Loucy (cell line): ENCODE measurements around the gene FRMD1.

Source experiments
- H2AFZ ChIP-seq: fragments of 200-600 bp; sonication (generic); 2 replicates; pipeline ENCODE4 v1.6.0; 2016; ENCODE audit warnings: antibody characterized with exemption, mild to moderate bottlenecking, low read length, moderate library complexity
- H3F3A ChIP-seq: fragments of 200-600 bp; 2 replicates; pipeline ENCODE4 v1.6.0; 2016; ENCODE audit warnings: antibody characterized with exemption, low read depth, mild to moderate bottlenecking
- H3K27me3 ChIP-seq: fragments of 200-600 bp; sonication (generic); 2 replicates; pipeline ENCODE4 v1.6.1; 2014; ENCODE audit warnings: low read length, mild to moderate bottlenecking; ENCODE audit not compliant: insufficient read depth, poor library complexity, severe bottlenecking
- H3K36me3 ChIP-seq: fragments of 200-600 bp; sonication (generic); 2 replicates; pipeline ENCODE4 v1.6.1; 2016; ENCODE audit warnings: low read length; ENCODE audit not compliant: insufficient read depth
- H3K4me1 ChIP-seq: fragments of 200-600 bp; sonication (generic); 2 replicates; pipeline ENCODE4 v1.5.1; 2014; ENCODE audit warnings: low read length, mild to moderate bottlenecking; ENCODE audit not compliant: insufficient read depth, poor library complexity, severe bottlenecking
- H3K4me2 ChIP-seq: fragments of 200-600 bp; sonication (generic); 2 replicates; pipeline ENCODE4 v1.6.0; 2014; ENCODE audit warnings: antibody characterized with exemption, low read length, low read depth, mild to moderate bottlenecking; ENCODE audit not compliant: poor library complexity, severe bottlenecking
- H3K4me3 ChIP-seq: fragments of 200-600 bp; sonication (generic); 2 replicates; pipeline ENCODE4 v1.5.1; 2014; ENCODE audit warnings: low read length, mild to moderate bottlenecking, mixed read lengths; ENCODE audit not compliant: poor library complexity, severe bottlenecking
- H3K79me2 ChIP-seq: fragments of 200-600 bp; sonication (generic); 2 replicates; pipeline ENCODE4 v1.6.1; 2014; ENCODE audit warnings: low read length; ENCODE audit not compliant: insufficient read depth
- H3K9ac ChIP-seq: fragments of 200-600 bp; sonication (generic); 2 replicates; pipeline ENCODE4 v1.6.0; 2014; ENCODE audit warnings: mild to moderate bottlenecking, low read depth, low read length, moderate library complexity; ENCODE audit not compliant: poor library complexity, severe bottlenecking
- H3K9me2 ChIP-seq: fragments of 200-600 bp; sonication (generic); replicated peaks from 2 replicates; pipeline ENCODE4 v1.6.1; 2016; ENCODE audit warnings: low read depth, low read length, mixed read lengths
- H3K9me3 ChIP-seq: fragments of 200-600 bp; sonication (generic); 2 replicates; pipeline ENCODE4 v1.6.1; 2014; ENCODE audit warnings: mild to moderate bottlenecking, antibody characterized with exemption, low read length, low read depth; ENCODE audit not compliant: insufficient read depth
- H4K20me1 ChIP-seq: fragments of 200-600 bp; sonication (generic); 2 replicates; pipeline ENCODE4 v1.6.0; 2014; ENCODE audit warnings: antibody characterized with exemption, low read length, mild to moderate bottlenecking; ENCODE audit not compliant: insufficient read depth, poor library complexity, severe bottlenecking
- EZH2phosphoT487 ChIP-seq: fragments of 200-600 bp; IDR thresholded peaks from 2 replicates; pipeline ENCODE4 v1.6.1; 2018; ENCODE audit warnings: antibody characterized with exemption, mild to moderate bottlenecking, moderate library complexity, borderline replicate concordance
- TF ChIP-seq, protein P1 (sequence below): fragments of 200-600 bp; sonication (generic); conservative IDR thresholded peaks from 2 replicates; pipeline ENCODE4 v1.5.1; 2014; ENCODE audit warnings: mild to moderate bottlenecking, antibody characterized with exemption, low read length

FRMD1 gene

DNA sequence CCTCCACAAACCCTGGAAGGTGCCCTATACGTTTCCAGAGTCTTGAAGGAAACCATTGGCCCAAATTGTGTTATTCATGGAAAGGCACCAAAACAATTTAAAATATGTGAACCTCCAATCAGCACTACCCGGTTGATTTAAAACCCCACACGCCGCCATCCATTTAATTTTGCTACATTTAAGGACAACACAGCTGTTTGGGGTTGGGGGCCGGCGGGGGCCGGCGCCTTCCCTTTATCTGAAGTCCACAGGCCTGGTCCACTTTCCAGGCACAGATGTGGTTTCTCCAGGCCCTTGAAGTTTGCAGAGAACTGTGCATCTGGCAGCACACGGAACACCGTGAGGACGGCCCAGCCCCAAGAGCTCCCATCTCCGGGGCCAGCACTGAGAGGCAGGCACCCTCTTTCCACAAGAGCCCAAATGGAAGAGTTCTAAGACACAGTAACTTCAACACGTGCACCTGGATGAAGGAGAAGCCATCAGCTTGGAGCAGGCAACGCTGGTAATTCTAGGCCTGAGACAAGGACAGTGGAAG, 16.8 kb upstream of the FRMD1 start:
- Histone ChIP-seq H2AFZ (no peak overlapping the region), H3K27me3 (no peaks in the 10 kb centered on the region), H3F3A (no peaks in the 10 kb centered on the region), H3K9me3 (peaks cover 11% of the 10 kb centered on the region; the same call in 1 of the 2 replicates), H3K4me3 (no peak overlapping the region), H3K4me2 (no peak overlapping the region), H4K20me1 (no peaks in the 10 kb centered on the region), H3K79me2 (no peaks in the 10 kb centered on the region), H3K9ac (no peak overlapping the region), H3K36me3 (no peaks in the 10 kb centered on the region), H3K9me2 (no peaks in the 10 kb centered on the region), H3K4me1 (no peaks in the 10 kb centered on the region)
- TF ChIP-seq EZH2phosphoT487: no peak
- TF ChIP-seq, protein P1, sequence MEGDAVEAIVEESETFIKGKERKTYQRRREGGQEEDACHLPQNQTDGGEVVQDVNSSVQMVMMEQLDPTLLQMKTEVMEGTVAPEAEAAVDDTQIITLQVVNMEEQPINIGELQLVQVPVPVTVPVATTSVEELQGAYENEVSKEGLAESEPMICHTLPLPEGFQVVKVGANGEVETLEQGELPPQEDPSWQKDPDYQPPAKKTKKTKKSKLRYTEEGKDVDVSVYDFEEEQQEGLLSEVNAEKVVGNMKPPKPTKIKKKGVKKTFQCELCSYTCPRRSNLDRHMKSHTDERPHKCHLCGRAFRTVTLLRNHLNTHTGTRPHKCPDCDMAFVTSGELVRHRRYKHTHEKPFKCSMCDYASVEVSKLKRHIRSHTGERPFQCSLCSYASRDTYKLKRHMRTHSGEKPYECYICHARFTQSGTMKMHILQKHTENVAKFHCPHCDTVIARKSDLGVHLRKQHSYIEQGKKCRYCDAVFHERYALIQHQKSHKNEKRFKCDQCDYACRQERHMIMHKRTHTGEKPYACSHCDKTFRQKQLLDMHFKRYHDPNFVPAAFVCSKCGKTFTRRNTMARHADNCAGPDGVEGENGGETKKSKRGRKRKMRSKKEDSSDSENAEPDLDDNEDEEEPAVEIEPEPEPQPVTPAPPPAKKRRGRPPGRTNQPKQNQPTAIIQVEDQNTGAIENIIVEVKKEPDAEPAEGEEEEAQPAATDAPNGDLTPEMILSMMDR: no peak

DNA sequence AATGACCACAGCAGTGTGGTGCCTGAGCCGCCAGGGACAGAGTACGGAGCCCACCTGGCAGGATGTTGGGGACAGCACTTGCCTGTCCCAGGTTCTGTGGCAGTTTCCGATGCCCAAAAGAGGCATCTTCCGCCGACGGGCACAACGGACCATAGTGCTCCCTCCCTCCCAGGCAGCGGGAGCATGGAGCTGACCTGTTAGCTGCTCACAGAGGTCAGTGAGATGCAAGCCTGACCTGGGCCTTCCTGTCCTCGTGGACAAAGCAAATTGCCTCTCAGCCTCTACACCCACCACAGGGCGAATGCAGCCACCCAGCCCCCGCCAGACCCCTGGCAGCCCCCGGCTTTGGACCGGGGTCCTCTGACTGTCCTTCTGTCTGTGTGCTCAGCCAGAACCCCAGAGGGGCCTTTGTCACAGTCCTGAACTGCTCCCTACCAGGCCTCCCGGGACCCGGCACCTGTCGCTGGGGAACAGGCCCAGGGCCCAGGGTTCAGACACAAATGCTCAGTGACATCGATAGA, 16.2 kb upstream of the FRMD1 start:
- Histone ChIP-seq H3K36me3 (no peaks in the 10 kb centered on the region), H3K9ac (no peak overlapping the region), H3K79me2 (no peaks in the 10 kb centered on the region), H3F3A (no peaks in the 10 kb centered on the region), H2AFZ (no peak overlapping the region), H3K4me1 (no peaks in the 10 kb centered on the region), H3K4me2 (no peak overlapping the region), H3K9me3 (peaks cover 11% of the 10 kb centered on the region; the same call in 1 of the 2 replicates), H3K27me3 (no peaks in the 10 kb centered on the region), H3K9me2 (no peaks in the 10 kb centered on the region), H3K4me3 (no peak overlapping the region), H4K20me1 (no peaks in the 10 kb centered on the region)
- TF ChIP-seq, protein P1: no peak
- no peak for TF ChIP-seq EZH2phosphoT487

DNA sequence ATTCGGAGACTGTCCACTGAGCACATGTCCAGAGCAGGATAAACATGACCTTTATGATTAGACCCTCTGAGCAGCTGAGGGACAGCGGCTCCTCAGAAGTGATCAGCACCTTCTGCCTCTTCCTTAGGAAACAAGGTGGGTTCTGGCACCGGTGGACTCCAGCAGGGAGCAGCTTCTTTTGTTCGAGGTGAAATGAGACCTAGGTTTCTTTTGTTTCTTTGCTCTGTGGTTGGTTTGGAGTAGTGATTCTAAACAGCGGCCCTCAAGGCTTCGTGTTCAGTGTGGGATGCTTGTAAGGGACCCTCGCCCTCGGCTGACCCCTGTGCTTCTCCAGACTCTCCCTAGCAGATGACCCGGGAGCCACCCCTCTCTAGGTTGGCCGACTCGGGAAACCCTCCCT, 14.6 kb upstream of the FRMD1 start:
- no peaks in the 10 kb centered on the region for H3K36me3 ChIP-seq
- H3K4me1 ChIP-seq: no peaks in the 10 kb centered on the region
- no peak overlapping the region for H3K9ac ChIP-seq
- no peaks in the 10 kb centered on the region for H3F3A ChIP-seq
- H3K9me2 ChIP-seq: no peaks in the 10 kb centered on the region
- H3K27me3 ChIP-seq: no peaks in the 10 kb centered on the region
- no peak for TF ChIP-seq EZH2phosphoT487
- no peak overlapping the region for H3K4me2 ChIP-seq
- H2AFZ ChIP-seq: no peak overlapping the region
- no peaks in the 10 kb centered on the region for H3K79me2 ChIP-seq
- no peaks in the 10 kb centered on the region for H4K20me1 ChIP-seq
- H3K4me3 ChIP-seq: no peak overlapping the region
- H3K9me3 ChIP-seq: peaks cover 11% of the 10 kb centered on the region; the same call in 1 of the 2 replicates

DNA sequence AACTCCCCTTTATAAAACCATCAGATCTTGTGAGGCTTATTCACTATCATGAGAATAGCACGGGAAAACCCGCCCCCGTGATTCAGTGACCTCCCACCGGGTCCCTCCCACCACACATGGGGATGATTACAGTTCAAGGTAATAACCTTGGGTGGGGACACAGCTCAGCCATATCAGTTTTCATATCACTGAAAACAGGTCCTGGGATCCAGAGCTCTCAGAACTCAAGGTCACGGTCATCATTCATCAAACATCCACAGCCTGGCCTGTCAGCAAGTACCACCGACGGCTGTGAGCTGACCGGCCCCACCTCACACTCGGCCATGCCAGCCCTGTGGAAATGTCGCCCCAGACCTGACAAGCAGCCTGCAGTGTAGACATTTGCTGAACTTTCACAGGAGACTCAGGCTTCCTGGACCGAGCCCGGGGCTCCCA, 14.1 kb upstream of the FRMD1 start:
- Histone ChIP-seq H3K4me2 (no peak overlapping the region), H3K9me3 (peaks cover 11% of the 10 kb centered on the region; the same call in 1 of the 2 replicates), H3K4me3 (no peak overlapping the region), H3K79me2 (no peaks in the 10 kb centered on the region), H3K4me1 (no peaks in the 10 kb centered on the region), H3K9me2 (no peaks in the 10 kb centered on the region), H2AFZ (no peak overlapping the region), H3K9ac (no peak overlapping the region), H3F3A (no peaks in the 10 kb centered on the region), H3K27me3 (no peaks in the 10 kb centered on the region), H4K20me1 (no peaks in the 10 kb centered on the region), H3K36me3 (no peaks in the 10 kb centered on the region)
- TF ChIP-seq, protein P1: no peak
- TF ChIP-seq EZH2phosphoT487: no peak
